Activated gamma-delta T cell treated with anti-CD3 and anti-CD28 coated beads, Interleukin-2, amount 50 U/mL, for 16 hours (primary cell): ENCODE measurements around the gene ETHE1.
"Not testable (repeated sequence)": the region's sequence is repeated elsewhere in the genome, so short reads cannot be mapped to it uniquely, and the experiment has no call there.

ENCODE experiments used
- DNase-seq: peaks from one replicate; pipeline ENCODE4 v3.0.0-alpha.2; 2020; ENCODE audit warnings: low read depth

The ETHE1 gene

DNA sequence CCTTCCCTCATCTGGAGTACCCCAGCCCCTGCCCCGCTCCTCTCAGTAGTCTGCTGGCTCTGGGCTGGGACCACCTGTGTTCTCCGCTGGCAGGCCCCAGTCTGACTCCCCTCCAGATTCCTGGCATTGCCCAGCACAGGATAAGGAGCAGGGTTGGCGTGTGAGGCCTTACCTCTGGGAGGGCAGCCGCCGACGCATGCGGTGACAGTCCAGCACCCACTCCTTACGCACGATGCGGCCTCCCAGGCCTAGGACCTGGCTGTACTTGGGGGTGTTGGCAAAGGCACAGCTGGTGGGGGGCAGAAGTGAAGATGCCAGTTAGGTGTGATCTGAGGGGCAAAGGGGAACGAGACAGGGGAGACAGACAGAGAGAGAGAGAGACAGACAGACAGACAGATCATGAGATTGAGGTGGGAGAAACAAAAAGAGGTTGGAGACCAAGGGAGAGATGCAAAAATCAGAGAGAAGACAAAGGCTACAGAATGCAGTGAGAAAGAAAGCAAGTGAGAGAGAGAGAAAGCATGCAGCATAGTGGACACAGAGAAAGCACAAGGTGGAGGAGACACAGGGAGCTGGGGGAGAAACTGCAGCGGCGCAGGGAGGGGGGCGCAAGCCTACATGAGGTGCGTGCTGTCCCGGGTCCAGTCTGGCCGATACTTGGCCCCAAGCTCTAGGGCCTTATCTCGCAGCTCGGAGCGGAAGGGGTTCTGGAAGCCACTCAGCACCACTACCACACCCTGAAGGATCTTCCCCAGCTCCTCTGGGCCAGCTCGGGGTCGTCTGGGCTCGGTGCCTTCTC lies 24.6 kb upstream of the ETHE1 start:
- DNase-seq = no peak

DNA sequence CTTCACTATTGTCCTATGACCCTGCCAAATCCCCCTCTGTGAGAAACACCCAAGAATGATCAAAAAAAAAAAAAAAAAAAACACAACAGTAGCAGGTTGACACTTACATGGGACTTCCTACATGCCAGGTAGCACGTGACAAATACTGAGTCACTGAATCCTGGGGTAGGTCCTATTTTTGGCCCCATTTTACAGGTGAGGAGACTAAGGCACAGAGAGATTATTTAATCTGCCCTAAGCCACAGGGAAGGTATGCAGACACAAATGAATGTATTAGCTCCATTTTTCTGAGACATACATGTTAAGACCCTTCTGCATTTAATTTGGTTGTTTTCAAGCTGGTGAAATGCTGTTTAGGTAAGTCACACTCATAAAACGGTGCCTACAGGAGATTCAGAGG lies 21.7 kb upstream of the ETHE1 start:
- no peak for DNase-seq

DNA sequence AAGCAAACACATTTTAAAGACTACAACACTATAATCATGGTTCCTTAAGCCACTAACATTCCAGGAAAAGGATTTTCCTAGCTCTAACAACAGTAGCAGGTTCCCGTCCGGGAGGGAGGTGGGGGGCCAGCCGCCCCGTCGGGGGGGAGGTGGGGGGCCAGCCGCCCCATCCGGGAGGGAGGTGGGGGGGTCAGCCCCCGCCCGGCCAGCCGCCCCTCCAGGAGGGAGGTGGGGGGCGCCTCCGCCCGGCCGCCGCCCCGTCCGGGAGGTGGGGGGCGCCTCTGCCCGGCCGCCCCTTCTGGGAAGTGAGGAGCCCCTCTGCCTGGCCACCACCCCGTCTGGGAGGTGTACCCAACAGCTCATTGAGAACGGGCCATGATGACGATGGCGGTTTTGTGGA lies 20.9 kb upstream of the ETHE1 start:
- not testable (repeated sequence) for DNase-seq

DNA sequence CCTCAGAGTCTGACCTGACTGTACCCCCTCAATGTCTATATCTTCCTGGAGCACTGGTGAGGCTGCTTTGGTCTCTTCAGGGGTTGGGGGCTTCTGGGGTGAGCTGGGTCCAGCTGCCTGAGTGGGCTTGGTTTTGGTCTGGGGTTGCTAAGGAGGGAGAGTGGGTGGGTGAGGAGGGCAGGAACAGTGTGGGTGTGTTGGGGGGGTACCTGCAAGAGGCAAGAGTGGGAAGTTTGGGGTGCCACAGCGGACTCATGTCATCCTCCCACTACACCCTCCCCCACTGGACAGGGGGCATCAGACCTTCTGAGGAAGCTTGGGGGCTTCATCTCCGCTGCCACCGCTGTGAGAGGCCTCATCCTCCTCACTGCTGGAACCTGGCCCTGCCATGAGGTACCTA lies 19.6 kb upstream of the ETHE1 start:
- DNase-seq = no peak

DNA sequence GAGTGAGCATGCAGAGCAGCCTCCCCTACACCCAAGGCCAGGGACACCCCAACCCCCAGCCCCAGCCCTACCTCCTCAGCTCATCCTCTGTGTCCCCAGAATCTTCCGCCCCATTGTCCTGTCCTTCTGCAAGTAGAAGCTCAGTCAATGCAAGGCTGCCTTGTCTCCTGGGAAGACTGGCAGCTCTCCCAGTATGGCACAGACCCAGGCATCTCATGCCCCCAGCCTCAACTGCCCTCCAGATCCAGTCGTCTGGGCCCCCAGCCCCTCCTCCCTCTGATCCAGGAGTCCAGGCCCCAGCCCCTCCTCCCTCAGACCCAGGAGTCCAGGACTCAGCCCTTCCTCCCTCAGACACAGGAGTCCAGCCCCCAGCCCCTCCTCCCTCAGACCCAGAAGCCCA lies 19.0 kb upstream of the ETHE1 start:
- DNase-seq = no peak

DNA sequence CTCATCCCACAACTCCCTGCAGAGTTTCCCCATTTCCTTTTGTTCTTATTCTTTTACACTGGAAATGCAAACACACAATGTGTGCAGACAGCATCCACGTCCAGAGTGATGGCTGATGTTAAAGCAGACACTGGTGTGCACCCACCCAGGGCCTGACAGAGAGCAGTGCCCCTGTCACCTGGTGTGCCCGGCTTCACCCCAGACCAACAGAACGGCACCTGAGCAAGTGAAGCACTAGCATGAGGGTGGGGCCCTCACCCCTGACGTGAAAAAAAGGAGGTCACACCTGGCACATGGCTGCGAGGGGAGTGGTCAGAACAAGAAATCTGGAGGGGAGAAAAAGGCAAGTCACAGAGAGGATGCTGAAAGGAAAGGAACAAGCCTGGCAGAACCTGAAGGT lies 18.3 kb upstream of the ETHE1 start:
- no peak for DNase-seq

DNA sequence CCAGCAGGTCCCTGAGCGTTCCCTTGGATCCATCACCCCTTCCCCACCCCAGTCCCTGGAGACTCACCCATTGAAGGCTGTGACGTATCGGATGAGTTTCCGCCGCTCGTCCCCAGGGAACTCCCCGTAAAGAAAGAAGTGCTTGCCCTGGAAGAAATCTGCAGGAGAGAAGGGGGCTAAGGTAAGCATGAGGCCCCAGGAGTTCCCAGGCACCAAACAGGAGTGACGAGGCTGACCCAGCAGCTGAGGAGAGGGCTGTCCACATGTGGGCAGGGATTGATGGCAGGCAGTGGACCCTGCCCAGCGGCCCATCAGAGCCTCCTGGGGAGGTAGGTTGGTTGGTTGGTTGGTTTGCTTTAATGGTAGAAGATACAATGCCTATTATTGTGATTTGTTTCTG lies 17.1 kb upstream of the ETHE1 start:
- no peak for DNase-seq

DNA sequence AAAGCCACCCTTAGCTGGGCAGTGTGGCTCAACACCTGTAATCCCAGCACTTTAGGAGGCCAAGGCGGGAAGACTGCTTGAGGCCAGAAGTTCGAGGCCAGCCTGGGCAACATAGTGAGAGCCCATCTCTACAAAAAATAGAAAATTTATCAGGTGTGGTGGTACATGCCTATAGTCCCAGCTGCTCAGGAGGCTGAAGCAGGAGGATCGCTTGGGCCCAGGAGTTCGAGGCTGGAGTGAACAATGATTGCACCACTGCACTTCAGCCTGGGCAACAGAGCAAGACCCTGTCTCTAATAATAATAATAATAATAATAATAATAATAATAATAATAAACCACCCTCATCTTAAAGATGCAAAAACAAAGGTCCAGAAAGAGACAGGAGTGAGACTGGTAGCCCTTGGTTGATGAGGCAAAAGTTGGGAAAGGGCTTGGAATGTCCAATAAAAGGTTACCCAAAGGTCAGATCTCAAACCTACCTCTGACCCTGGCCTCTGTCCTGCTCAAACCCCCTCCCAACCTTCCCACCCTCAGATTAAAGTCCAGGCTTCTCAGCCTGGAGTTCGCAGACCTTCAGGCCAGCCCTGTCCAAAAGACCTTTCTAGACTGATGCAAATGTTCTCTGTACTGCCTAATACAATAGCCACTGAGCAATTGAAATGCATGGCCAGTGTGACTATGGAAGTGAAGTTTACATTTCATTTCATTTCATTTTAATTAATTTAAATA lies 15.1 kb upstream of the ETHE1 start:
- no peak for DNase-seq

DNA sequence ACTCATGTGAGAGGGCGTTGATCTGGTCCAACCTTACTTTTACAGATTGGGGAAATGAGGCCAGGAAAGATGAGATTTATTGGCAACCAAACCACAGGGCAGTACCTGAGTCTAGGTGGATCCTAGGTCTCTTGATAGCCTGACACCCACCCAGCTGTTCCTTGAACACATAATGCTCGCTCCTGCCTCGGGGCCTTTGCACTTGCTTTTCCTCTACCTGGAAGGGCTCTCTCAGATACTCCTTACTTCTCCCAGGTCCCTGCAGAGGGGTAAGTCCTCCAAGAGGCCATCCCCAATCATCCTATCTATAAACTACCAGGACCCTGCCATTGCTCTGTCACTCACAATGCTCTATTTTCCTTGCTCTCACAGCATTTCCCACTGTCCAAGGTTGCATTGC lies 13.4 kb upstream of the ETHE1 start:
- DNase-seq = no peak

DNA sequence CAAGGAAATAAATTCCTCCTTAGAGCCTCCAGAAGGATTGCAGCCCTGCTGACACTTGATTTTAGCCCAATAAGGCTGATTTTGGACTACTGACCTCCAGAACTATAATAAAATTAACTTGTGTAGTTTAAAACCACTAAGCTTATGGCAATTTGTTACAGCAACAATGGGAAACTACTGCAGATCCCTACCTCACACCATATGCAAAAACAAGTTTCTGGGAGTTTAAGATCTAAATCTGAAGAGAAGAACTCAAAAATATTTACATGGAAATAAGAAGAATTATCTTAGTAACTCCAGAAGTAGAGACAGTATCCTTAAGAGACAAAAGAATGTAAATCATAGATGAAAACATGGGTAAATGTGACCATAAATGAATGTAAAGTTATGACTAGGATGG lies 11.9 kb upstream of the ETHE1 start:
- DNase-seq = no peak

DNA sequence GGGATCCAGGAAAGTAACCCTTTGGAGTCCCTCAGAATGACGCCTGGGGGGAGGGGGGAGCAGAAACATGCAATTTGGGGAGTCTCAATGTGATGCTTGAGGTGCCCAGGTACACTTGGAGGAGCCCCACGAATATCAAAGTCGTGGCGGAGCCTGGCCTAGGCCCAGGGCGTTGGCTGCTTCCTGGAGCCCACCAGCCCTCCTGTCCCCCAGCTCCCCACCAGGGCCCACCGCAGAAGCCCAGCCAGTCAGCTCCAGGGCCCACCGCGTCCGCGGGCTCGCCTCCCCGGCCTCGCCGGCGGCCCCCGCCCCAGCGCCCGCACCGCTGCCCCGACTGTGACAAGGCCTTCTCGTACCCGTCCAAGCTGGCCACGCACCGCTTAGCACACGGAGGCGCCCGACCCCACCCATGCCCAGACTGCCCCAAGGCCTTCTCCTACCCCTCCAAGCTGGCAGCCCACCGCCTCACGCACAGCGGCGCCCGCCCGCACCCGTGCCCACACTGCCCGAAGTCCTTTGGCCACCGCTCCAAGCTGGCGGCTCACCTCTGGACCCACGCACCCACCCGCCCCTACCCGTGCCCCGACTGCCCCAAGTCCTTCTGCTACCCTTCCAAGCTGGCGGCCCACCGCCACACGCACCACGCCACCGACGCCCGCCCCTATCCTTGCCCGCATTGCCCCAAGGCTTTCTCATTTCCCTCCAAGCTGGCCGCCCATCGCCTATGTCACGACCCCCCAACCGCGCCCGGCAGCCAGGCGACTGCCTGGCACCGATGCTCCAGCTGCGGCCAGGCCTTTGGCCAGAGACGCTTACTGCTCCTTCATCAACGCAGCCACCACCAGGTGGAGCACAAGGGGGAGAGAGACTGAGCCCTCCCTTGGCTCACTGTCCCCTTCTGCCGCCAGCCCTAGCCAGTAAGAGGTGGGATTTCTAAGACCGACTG lies 8.1 kb upstream of the ETHE1 start:
- peak; percentile 12 for DNase-seq

DNA sequence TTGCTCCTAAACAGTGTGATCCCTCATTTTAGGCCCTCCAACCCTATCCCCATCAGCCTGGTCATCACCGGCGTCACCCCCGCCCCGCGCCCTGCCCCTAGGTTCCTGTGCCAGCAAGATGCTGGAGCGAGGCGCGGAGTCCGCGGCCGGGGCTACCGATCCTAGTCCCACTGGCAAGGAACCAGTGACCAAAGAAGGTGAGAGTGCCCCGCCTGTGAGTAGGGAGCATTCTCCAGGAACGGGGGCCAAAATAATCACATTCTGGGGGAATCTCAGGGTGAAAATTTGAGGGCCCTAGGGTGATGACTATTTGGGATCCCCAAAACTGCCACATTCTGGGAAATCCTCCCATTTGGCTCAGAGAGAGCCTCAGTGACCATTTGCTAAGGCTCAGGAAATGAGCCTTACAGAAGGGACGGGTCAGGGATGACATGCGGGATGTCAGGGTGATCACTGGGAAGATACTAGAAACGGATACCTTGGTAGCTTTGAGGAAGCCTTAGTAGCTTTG lies 7.4 kb upstream of the ETHE1 start:
- DNase-seq = no peak

DNA sequence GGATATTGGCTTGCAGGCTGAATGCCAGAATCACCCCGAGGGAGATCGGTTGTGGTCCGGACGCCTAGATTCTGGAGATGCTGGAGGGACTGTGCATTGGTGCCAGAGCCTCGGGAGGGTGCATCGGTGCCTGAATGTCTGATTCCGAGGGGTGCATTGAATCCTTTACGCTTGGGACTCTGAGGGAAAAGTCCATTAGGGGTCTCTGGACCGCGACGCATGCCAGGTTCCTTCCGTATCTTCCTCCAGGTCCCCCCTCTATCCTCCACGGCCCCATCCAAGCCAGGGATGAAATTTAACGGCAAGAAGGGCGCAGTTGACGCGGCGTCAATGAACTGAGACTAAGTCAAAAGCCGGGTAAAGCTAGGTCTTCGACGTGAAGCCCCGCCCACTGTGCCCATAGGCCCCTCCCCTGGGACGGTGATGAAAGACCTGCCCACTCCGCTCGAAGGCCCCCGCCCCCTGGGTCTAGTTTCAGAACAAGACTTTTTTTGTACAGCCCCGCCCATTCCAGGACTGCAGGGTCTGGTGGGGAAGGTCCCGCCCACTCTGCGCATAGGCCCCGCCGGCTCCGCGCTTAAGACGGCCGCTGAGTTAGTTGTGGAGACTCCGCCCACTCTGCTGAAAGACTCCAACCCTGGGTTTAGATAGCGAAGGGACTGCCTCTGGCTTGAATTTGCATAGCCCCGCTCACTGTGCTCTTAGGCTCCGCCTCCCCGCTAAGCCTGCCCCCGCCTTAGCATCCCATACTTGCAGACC lies 6.7 kb upstream of the ETHE1 start:
- peak; percentile 91 for DNase-seq

DNA sequence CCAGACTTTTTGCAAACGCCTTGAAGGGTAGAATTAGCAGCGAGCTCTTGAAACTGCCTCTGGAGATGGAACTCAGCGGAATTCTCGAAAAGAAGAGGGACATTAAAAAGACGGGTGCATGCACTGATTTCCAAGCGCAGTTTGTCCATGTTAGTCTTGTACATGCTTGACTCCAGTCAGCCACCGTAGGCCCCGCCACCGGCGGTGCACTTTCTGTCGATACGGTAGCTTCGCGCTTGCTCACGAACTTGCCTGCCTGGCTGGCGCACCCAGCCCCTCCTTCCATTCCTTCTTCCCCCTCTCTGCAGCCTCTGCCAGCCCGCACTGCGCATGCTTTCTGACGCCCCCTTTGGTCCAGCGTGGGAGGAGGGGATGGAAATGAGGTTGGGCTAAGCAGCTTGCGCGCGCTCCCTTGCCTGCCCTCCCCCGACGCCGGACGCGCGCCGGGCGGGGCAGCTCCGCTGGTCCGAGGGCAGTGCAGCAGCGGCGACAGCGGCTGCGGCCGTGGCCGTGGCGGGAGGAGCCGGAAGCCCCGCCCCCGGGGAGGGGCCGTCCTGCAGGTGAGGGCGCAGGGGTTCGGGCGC lies 6.1 kb upstream of the ETHE1 start, which contains the start of gene ZNF575:
ZNF575 (plus strand) TSS at position 227 of the 584 bp plus-strand sequence. CDS start 1,235 bp downstream, outside the sequence.
- peak; percentile 75 for DNase-seq

DNA sequence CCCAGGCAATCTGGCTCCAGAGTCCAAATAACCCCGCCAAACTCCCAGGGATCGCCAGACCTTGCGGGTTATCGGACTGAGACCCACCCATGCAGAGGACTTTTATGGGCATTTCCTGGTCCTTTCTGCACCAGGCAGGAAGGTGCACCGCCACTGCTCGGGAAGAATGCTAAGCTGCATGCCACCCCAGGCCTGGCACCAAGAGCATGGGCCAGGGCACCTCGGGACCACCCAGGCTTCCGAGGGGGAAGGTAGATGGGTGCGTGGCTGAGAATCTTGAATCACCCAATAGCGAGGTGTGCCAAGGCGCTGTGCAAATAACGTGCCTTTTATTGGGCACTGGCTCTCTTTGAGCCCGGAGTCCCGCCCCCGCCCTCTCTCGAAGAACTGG lies 5.6 kb upstream of the ETHE1 start:
- no peak for DNase-seq

DNA sequence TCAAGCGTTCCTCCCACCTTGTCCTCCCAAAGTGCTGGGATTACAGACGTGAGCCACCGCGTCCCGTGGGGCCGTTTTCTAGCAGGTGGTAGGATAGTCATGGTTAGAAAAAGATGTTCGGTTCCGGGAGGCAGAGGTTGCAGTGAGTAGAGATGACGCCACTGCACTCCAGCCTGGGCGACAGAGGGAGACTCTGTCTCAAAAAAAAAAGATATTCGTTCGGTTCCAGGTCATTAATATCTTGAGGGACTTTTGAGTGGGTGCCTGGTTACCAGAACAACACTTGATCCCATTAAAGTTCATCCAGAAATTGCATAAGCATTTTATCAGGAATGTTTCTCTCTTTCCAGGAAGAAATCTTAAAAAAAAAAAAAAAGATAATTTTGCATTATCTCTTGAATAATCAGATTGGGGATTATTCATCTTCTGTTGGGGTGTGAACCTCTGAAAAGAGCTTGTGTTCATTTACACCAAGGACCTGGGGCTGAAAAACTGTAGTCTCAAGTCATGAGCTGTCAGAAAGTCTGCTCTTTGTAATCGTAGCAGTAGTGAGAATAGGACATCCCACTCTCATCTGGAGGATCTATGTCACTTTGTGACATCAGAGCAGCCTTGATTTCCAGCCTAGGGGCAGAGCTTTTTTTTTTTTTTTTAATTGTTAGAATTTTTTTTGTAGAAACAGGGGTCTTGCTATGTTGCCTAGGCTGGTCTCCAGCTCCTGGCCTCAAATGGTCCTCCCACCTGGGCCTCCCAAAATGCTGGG lies 1.0 kb upstream of the ETHE1 start:
- no peak for DNase-seq

DNA sequence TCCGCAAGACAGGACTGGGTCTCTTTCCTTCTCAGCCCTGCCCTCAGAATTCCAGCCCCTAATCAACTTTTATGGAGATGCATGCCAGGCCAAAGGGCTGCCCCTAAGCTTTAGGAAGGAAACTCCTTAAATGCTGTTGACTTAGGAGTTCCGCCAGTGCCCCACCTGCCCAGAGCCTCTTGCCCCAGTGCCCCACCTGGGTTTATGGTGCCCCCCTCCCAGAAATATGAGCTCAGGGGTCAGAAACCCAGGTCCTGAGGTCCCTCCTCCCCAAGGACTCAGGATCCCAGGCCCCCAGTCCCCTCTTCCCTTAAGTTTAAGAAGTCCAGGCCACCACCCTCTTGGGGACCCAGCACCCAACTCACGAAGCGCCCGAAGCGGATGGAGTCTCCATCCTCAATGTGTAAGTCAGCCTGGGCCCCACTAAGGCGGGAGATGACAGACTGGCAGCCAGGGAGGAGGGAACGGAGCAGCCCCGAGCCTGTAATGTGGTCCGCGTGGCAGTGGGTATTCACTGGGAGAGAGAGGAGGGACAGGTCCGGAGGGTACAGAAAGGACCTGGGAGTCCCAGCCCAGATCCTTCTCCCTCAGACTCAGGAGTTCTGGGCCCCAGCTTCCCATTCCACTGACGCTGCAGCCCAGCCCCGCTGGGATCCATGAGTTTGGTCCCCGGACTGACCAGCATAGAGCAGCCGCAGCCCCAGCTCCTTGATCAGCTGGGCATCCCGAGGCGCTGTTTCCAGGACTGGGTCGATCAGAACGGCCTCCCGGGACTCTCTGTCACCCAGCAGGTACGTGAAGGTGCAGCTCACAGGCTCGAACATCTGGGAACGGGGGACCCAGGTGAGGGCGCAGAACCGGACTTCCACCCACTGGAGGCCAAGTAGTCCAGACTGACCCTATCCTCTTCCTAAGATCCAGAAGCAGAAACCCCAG lies 897 bp downstream of the ETHE1 start:
- no peak for DNase-seq

DNA sequence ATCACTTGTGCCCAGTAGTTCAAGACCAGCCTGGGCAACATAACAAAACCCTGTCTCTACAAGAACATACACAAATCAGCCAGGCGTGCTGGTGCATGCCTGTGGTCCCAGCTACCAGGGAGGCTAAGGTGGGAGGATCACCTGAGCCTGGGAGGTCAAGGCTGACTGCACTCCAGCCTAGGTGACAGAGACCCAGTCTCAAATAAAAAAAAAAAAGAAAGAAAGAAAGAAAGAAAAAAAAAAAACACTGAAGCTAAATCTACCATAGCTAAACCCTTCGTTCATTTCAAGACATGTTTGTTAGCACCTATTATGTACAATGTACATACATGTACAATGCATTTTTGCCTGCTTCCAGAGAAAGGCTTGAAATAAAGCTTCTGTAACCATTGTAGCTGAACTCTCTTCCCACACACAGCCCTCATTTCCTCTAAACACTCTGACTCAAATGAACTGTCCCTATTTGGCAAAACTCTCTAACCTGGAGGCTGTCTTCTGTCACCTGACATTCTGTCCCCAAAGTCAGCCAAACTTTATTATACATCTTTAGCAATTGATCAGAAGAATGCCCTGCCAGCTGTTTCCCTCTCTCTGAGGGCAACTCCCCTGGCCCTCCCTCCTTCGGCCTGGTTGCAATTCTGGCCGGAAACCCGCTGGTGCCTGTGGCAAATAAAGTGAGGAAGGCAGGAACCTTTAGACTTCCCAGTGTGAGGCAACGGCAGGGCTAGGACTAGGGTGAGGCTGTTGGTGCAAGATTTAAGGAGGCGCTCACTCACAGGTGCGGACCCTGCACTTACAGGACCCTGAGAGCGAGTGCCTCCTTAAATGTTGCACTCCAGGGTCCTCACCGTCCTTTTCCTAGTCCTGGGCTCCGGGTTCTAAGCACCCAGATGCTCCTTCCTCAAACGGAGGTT lies 1.8 kb downstream of the ETHE1 start:
- no peak for DNase-seq
